ENCODE results near the gene PRDX1. TPM values are rescaled to one million over a fixed set of nuclear protein-coding genes. Genes with fewer than 3 reads are reported as not detected.
"Not testable (repeated sequence)": the region's sequence is repeated elsewhere in the genome, so short reads cannot be mapped to it uniquely, and the experiment has no call there.

The PRDX1 gene
- polyA plus RNA-seq, 3 donors, result 116 to 362 (median 294) TPM

GRCh38 chr1:45518910-45519309, 2.8 kb downstream of the PRDX1 start:
- DNase-seq, result no peak
- TF ChIP-seq, protein P1, sequence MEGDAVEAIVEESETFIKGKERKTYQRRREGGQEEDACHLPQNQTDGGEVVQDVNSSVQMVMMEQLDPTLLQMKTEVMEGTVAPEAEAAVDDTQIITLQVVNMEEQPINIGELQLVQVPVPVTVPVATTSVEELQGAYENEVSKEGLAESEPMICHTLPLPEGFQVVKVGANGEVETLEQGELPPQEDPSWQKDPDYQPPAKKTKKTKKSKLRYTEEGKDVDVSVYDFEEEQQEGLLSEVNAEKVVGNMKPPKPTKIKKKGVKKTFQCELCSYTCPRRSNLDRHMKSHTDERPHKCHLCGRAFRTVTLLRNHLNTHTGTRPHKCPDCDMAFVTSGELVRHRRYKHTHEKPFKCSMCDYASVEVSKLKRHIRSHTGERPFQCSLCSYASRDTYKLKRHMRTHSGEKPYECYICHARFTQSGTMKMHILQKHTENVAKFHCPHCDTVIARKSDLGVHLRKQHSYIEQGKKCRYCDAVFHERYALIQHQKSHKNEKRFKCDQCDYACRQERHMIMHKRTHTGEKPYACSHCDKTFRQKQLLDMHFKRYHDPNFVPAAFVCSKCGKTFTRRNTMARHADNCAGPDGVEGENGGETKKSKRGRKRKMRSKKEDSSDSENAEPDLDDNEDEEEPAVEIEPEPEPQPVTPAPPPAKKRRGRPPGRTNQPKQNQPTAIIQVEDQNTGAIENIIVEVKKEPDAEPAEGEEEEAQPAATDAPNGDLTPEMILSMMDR (IDR thresholded peaks at IDR 0.05), result no peak
- Mint-ChIP-seq H3K4me1 (peaks cover 28% of the 10 kb centered on the region), H3K9me3 (peaks cover 0 to 2% (median 0%) of the 10 kb centered on the region in 7 donors), H3K36me3 (peaks cover 40 to 49% of the 10 kb centered on the region in 2 donors), H3K27ac (no peak overlapping the region), H3K4me3 (no peak overlapping the region), H3K27me3 (ENCODE audit: low read depth in 3 of 3) (peaks cover 0 to 4% (median 1%) of the 10 kb centered on the region in 3 donors)
- Histone ChIP-seq H3K27ac (ENCODE audit: low read depth in 1 of 2, low read length in 2 of 2) (no peak overlapping the region), H3K27me3 (ENCODE audit: control insufficient read depth in 2 of 2, insufficient read depth in 2 of 2, low read length in 2 of 2) (no peaks in the 10 kb centered on the region), H3K9me3 (replicated peaks in 1 of 2; ENCODE audit: control insufficient read depth in 1 of 2, insufficient read depth in 1 of 2, low read length in 2 of 2) (no peaks in the 10 kb centered on the region), H3K79me2 (ENCODE audit: insufficient read depth, low read length) (peaks cover 30% of the 10 kb centered on the region), H3K4me1 (ENCODE audit: control insufficient read depth in 1 of 2, insufficient read depth in 2 of 2, low read length in 2 of 2) (peaks cover 19 to 28% of the 10 kb centered on the region in 2 donors), H2AFZ (ENCODE audit: insufficient read depth, low read depth, low read length, poor library complexity, severe bottlenecking) (no peak overlapping the region), H3K4me2 (replicated peaks; ENCODE audit: extremely low read depth, low read length, poor library complexity, severe bottlenecking) (no peak overlapping the region), H3K4me3 (replicated peaks in 1 of 3; ENCODE audit: low read depth in 2 of 3, low read length in 3 of 3) (no peak overlapping the region), H3K36me3 (replicated peaks in 1 of 2; ENCODE audit: control insufficient read depth in 1 of 2, insufficient read depth in 2 of 2, low read length in 2 of 2) (peaks cover 36 to 50% of the 10 kb centered on the region in 2 donors), H3K9ac (ENCODE audit: insufficient read depth, low read length, poor library complexity, severe bottlenecking) (no peak overlapping the region), H4K20me1 (ENCODE audit: insufficient read depth, low read length) (peaks cover 39% of the 10 kb centered on the region)
- WGBS (ENCODE audit: insufficient coverage), result no CpG with 5 or more reads among the region's 1 CpG
- intact Hi-C loops (cut with micrococcal nuclease), result no loop called here

DNA sequence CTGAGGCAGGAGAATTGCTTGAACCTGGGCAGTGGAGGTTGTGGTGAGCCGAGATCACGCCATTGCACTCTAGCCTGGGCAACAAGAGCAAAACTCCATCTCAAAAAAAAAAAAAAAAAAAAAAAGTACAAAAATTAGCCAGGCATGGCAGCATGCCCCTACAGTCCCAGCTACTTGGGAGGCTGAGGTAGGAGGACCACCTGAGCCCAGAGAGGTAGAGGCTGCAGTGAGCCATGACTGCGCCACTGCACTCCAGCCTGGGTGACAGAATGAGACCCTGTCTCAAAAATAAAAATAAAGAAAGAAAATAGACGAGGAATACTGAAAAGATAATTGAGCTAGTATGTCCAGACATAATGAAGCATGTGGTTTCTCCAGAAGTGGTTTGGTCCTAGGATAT, 3.3 kb downstream of the PRDX1 start:
- not testable (repeated sequence) for H3K27me3 ChIP-seq (ENCODE audit: control insufficient read depth in 2 of 2, insufficient read depth in 2 of 2, low read length in 2 of 2)
- H4K20me1 ChIP-seq (ENCODE audit: insufficient read depth, low read length), result peaks cover 39% of the 10 kb centered on the region

More for the DNA sequence above, 3.3 kb downstream of the PRDX1 start:
- H3K36me3 Mint-ChIP-seq, result peaks cover 45 to 54% of the 10 kb centered on the region in 2 donors
- H2AFZ ChIP-seq (ENCODE audit: insufficient read depth, low read depth, low read length, poor library complexity, severe bottlenecking); H3K9me3 ChIP-seq (replicated peaks in 1 of 2; ENCODE audit: control insufficient read depth in 1 of 2, insufficient read depth in 1 of 2, low read length in 2 of 2); H3K4me2 ChIP-seq (replicated peaks; ENCODE audit: extremely low read depth, low read length, poor library complexity, severe bottlenecking); H3K27me3 Mint-ChIP-seq (ENCODE audit: low read depth in 3 of 3); H3K4me3 ChIP-seq (replicated peaks in 1 of 3; ENCODE audit: low read depth in 2 of 3, low read length in 3 of 3); H3K27ac ChIP-seq (ENCODE audit: low read depth in 1 of 2, low read length in 2 of 2); DNase-seq; intact Hi-C loops (cut with micrococcal nuclease); H3K27ac Mint-ChIP-seq; H3K4me3 Mint-ChIP-seq; H3K9ac ChIP-seq (ENCODE audit: insufficient read depth, low read length, poor library complexity, severe bottlenecking); H3K9me3 Mint-ChIP-seq: not testable (repeated sequence)
- Histone ChIP-seq H3K4me1 (ENCODE audit: control insufficient read depth in 1 of 2, insufficient read depth in 2 of 2, low read length in 2 of 2) (peaks cover 19 to 28% of the 10 kb centered on the region in 2 donors), H3K36me3 (replicated peaks in 1 of 2; ENCODE audit: control insufficient read depth in 1 of 2, insufficient read depth in 2 of 2, low read length in 2 of 2) (peaks cover 42 to 55% of the 10 kb centered on the region in 2 donors), H3K79me2 (ENCODE audit: insufficient read depth, low read length) (peaks cover 30% of the 10 kb centered on the region)
- no CpG with 5 or more reads among the region's 4 CpGs for WGBS (ENCODE audit: insufficient coverage)
- peaks cover 28% of the 10 kb centered on the region for H3K4me1 Mint-ChIP-seq
